HG02943 (cell line): ENCODE results near the gene DLG5.

Experiments used
- ATAC-seq: cut with Tn5 transposase; IDR thresholded peaks from one replicate; pipeline ENCODE4 v1.9.1; 2021; ENCODE audit warnings: mild to moderate bottlenecking, low read depth, moderate library complexity; ENCODE audit not compliant: unreplicated experiment

DLG5 gene

DNA sequence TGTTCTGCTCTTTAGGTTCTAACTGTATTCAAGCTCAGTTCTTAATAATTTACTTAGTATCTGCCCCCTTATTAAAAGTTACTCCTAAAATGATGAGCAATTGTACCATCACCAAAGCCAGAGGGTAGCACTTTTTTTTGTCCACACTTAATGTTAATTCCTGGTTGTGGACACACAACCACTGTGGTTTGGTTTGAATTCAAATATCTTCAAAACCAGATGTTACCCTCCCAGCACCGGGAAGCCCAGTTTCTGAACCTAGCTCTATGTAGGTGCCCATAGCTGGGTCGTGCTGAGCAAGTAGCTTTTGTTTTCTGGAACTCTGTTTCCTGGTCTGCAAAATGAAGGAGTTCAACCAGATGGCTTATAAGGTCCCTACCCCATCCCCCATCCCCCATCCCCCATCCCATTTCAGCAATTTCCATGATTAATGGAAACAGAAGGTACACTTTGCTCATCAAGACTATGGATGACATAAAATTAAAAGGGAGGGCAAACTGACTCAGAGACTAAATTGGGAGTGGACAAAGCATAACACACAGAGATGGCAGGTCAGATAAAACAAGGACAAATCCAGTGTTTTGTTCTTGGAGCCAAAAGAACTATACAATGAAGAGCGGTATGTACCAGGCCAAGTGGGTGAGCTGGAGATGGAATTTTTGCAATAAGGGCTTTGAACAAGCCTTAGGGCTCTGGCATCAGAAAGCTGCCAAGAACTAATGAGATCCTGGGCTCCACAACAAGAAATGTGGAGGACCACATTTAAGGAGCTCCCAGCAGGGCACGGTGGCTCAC is 56.7 kb downstream of the DLG5 start:
- ATAC-seq = no peak

DNA sequence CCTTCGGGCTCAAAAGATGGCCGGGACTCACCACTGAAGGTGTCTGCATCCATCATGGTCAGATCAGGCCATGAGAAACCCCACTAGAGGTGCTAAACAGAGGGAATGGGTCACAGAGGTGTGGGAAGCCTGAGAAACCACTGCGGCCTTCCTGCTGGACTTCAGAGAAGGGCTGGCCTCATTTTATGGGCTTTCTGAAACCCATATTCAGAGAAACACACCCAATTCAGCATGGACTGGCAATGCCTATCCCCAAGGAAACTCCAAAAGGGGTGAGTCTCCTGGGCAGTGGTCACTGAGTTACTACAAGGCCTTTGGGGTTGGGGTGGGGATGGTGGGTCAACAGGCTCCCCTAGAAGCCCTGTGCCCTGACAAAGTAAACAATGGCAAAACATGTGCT is 58.0 kb downstream of the DLG5 start:
- no peak for ATAC-seq

DNA sequence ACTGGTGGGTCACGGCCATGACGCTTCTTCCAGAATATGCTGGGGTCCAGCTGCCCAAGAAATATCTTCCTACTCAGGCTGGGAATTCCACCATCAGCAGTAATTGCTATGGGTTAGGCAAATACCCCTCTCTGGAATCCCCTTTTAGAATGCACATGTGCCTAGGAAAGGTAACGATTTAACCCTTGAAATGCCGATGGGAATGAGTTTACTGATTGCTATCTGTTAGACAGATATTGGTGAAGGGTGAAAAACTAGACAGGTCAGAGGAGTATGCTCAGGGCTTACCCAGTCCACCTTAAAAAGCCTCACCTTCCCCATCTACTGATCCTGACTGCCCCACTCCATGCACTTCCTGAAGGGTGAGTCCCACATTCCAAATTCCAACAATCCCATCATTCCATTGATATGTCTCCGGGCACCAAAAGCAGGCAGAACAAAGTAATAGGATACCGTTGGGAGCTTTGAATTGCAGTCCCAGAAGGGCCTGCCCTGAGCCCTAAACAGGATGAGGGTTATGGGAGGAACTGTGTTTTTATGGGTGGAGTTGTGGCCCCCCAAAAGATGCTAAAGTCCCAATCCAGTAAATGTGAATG is 59.3 kb downstream of the DLG5 start:
- ATAC-seq = no peak

DNA sequence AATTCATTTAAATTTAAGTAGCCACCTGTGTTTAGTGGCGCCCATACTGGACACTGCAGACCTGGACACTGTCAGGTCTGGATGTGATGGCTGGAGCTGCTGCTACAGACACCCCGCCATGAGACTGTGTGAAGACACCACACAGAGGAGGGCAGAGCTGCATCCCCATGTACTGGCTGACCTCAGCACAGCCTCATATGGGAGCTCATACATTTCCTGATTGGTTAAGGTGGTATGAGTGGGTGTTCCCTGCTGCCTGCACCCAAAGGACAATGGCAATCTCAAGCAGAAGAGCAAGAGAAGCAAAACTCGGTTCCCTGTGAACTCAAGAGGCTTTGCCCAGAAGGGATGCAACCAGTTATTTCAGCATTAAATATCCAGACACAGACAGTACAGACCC is 60.0 kb downstream of the DLG5 start:
- no peak for ATAC-seq

DNA sequence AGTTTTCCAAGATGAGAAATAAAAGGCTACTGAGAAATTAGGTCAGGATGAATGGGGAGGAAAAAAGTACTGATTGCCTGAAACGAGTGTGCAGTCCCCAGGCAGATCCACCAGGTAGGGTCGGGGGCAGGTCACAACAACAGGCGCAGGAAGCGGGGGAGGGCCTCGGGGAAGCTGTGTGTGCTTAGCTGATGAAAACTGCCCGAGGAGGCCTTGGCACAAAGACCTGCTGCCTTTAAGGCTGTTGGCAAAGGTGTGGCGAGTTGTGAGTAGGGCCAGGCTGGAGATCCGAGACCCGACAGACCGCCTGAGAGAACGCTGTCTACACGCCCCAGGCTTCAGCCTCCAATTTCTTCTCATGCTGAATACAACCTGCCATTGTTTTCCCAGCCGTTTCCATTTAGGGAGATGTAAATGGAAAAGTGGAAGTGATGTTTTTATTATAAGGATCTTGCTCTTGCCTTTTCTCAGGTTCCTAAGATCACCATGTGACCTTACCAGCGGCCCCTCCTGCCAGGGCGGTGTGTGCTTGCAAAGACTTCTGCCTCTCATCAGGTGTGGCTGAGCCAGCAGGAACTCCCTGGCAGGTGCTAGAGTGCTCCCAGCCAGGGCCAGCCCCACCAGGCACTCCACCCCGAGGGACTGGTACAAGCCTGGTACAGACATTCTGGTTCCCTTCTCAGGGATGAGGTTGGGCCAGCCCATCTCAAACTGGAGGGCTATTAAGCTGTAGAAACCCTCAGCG is 60.8 kb downstream of the DLG5 start:
- no peak for ATAC-seq

DNA sequence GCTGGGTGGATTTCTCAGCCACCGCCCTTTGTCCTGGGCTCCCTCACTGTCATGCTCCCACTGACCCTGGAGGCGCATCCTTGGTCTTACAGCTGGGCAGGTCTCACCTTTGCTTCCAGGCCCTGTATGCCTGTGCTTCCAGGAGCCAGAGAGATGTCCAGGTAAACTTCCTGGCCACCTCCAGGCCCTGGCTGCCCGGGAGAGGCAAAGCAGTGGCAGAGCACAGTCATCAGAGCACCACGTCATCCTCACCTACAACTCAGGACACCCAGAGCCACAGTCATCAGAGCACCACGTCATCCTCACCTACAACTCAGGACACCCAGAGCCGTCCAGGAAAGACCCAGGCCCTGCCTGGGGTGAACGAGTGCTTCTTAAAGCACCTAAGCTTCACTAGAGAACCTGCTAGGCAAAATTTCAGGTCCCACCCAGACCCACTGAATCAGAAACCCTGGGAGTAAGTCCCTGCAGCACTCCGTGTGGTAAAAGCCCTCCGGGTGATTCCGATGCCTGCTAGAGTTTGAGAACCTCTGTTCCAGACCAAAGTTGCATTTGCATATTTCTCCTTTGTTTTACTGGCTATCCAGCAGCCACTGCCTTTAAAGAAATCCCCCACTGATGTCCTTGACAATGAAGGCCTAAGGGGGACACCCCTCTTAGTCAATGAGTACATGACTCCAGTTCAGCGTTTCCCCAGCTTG is 62.3 kb downstream of the DLG5 start:
- ATAC-seq = no peak

DNA sequence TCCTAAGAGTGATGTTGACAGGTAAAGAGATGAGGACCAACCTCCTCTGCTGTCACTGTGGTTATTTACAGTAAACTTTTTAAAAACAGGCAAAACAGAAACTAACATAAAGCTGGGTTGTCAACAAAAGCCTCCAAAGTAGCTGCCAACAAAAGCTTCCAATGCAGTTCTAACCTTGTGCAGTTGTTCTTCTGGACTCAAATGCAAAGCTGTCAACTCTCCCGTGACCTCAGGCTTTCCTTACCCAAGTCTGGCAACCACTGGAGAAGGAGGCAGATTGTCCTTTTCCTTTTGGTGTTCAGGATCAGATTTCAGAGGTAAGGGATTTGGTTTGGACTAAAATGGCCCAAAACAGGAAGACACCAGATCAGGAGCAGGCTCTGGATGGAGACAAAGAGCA is 63.1 kb downstream of the DLG5 start:
- no peak for ATAC-seq

DNA sequence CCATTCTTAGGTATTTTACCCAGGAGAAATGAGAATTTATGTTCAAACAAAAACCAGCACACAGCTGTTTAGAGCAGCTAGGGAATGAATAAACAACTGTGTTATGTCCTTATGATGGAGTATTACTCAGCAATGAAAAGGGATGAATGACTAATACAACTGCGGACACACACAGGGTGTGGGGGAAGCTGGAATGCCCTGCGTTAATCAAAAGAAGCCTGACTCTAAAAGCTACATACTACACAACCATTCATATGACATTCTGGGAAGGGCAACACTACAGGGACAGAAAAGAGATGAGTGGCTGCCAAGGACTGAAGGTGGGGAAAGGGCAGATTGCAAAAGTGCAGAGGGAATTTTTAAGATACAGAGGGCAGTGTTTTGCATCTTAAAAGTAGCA is 64.0 kb downstream of the DLG5 start:
- ATAC-seq = no peak

DNA sequence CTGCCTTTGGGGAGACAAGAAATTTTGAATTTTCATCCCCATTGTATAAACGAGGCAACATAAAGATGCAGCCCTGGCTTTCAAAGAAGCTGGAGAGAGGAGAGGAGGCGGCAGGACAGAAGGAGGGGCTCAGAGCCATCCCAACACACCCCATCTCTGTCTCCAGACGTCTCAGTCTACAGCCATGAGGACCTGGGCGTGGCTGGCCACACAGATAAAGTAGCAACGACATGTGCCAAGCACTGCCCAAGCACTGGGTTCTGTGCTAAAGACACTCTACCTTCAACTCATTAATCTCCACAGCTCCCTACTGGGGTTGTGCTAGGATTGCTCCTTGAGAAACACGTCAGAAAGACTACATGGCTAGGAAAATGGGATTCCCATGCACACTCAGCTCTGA is 65.2 kb downstream of the DLG5 start:
- no peak for ATAC-seq

DNA sequence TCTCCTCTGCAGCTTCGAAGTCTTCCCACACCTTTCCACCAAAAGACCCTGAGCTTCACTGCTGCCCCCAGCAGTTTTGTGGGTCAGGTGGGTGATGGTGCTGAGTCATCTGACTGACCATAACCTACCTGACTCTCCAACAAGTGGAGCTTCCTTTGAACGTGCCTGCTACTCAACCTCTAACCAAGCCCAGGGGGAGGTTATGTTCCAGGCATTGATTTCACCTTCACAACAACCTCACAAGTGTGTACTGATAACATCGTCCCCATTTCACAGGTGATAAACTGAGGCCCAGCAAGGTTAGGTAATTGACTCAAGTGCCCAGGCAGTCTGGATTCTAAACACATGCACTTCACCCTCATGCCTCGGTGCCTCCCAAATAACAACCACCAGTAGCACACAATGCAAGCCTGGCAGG is 66.7 kb downstream of the DLG5 start:
- ATAC-seq = no peak

DNA sequence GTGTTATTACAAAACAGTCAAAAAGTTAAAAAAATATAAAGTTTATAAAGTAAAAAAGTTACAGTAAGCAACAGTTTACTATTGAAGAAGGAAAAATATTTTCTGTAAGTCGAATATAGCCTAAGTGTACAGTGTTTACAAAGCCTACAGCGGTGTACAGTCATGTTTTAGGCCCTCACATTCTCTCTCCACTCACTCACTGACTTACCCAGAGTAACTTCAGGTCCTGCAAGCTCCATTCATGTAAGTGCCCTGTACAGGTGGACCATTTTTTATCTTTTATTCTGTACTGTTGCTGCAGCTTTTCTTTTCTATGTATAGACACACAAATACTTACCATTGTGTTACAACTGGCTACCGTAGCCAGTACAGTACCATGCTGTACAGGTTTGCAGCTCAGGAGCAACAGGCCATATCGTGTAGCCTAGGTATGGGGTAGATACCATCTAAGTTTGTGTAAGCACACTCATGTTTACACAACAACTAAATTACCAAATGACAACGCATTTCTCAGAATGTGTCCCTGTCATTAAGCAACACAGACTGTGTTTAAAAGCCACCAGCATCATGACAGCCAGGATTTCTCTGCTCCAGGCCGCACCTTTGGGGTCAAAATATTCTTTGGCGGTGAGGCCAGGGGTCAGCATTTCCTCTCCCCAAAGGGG is 67.2 kb downstream of the DLG5 start:
- ATAC-seq = no peak

DNA sequence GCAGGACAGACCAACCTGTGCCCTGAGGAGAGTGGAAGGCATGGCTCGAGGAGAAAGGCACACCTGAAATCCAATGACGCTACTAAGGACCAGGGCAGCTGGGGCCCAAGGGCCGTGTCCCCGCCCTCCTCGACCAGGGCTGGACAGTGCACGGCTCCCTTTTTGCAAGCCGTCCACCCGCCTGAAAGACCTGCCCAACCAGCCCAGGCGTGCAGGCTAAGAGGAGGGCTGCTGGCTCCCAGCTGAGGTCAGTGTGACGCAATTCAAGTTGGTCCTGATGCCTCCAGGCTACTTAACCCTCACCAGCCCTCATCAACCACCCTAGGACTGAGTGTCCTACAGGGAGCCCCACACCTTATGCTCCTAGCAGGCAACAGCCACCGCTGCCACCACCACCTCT is 69.3 kb downstream of the DLG5 start:
- ATAC-seq = no peak

DNA sequence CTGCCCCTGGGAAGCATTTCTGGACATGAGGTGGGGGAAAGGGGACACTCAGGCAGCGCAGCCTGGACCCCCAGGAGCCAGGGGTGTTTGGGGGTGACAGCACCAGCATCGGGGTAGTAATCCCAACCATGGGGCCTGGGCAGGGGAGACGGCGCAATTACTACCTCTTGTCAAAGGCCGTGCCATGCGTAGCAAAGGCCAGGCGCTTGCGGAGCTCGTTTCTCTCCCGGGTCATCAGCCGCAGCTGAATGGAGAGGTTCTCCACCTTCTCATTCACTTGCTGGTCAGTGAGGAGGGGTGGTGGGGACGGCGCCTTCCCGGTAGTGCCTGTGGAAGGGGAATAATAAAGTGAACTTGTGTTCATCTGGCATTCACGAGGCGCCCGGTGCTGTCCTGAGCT is 70.0 kb downstream of the DLG5 start:
- ATAC-seq = no peak

DNA sequence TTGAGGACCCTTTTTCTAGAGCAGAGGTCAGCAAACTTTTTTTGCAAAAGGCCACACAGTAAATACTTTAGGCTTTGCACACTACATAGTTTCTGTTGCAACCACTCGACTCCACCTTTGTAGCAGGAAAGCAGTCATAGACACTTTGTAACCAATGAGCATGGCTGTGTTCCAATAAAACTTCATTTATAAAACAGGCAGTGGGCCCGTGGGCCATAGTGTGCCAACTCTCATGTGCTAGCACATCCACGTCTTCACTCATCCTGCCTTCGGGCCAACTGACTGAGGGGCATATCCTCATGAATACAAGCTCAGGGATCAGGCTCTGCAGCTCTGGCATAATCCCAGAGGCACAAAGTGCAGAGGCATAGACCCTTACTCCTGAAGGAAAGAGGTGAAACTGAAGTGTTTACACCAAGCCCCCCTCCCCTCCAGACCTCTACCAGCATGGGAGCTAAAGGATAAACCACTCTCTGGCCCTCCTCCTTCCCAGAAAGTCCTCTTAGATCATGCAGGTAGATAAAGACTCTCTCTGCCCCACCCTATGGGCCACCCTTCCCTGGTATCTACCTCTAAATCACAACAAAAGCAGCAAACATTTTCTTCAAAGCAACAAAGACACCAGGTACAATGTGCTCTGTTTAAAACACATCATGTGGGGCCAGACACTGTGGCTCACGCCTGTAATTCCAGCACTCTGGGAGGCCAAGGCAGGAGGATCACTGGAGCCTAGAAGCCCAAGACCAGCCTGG is 71.0 kb downstream of the DLG5 start:
- no peak for ATAC-seq

DNA sequence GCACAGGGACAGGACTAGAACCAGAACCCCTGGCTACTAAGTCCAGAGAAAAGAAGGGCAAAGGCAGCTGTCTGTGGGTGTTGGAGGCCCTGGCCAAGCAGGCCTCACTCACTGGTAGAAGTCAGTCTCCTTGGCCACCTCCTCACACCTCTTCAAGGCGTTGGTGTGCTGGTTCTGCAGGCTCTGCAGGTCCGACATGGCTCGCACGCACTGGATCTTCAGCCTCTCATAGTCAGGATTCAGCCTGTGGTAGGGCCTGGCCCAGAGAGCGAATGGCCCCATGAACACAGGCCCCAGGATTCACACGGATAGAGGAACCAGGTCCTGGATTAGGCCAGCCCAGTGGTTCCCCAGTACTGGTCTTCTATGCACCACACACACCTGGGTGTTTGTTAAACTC is 72.4 kb downstream of the DLG5 start:
- ATAC-seq = no peak

DNA sequence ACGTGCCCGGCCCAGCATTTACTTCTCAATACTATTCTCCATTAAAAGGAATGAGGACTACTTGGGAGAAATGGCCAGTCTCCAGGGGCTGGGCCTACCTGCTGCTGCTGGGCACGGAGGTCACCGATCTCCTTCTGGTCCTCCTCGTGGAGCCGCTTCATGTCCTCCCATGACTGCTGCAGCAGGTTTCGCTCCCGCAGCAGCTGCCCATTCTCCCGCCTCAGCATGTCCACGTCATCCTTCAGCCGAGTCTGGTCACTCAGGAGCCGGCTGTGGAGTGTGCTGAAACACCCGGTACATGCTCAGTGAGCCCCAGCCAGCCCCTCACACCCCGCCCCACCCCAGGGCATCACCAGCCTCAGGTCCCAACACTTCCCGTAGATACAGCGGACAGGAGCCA is 73.3 kb downstream of the DLG5 start:
- no peak for ATAC-seq

DNA sequence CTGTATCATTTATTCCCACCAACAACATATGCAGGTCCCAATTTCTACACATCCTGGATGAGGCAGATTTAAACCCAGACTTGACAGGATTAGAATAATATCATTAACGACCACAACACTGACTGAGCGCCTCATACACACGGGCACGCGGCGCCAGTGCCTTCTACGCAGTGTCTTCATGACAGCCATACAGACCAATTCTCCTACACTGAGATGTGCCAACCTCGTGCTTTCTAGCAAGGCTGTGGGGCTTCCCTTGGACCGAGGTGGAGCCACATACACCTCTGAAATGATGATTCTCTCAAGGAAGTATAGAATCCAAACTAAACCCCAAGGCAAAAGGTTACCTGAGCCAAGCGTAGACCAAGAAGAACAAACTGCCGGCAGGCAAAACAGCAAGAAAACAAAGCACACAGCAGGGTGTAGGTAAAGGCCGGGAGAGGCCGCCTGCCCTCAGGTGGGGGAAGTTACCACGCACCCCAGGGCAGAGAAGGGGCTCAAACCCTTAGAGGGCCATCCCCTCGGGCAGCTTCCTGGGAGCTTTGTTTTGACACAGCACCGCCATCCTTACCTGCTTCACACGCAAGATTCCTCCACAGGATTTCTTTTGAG is 75.8 kb downstream of the DLG5 start:
- ATAC-seq = no peak

DNA sequence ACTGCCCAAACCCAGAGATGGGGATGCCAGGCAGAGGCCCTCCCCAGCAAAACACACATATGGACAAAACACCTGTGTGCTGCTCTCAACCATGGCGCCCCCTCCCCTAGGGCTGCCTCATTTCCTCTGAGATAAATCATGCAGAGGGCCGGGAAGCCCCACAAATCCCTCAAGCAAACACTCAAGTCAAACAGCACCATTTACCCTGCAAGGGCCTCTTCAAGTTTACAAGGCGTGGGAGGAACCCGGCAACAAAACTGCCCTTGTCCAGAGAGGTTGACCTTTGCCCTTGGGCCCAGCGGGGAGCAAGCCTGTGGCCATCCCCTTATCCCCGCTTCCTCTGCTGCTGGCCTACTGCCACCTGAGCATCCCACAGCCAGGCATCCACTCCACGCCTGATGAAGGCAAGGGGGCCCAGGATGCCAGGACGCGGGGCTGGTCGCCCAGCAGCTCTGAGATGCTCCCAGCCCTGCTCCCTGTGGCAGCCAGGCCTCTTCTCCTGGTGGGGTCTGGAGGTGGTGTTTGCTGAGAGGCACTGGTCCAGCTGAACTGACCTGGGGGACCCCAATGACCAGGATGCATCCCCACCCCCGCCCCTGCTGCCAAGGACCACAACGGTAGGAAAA is 77.4 kb downstream of the DLG5 start:
- ATAC-seq = no peak

DNA sequence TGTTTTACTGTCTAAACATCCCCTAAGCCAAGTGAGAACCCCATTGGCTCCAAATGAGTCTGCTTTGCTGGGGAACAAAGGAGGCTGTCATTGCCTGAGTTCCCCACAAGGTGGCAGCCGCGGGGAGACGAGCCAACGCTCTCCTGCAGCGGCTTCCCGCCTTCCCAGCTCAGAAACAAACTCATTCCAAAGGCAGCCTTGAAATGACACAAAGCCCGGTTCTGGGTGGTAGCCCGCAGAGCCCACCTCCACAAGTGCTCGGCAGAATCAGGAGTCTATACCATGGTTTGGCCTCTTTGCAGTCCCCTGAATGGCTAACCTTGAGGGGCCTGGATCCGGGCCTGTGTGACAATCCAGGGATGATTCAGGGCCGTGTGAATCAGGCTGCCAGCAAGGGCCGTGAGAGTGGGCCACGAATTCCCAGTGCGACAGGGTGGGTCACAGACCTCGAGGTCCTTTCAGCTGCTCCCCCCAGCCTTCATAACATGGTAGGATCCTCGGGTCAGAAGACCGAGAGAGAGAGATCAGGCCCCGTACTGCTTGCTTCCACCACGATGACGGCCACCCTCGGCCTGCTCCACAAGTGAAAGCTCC is 79.7 kb downstream of the DLG5 start:
- no peak for ATAC-seq
